MCF 10A (cell line): ENCODE results near the gene FKBP2. TPM values are rescaled to one million over a fixed set of nuclear protein-coding genes. Genes with fewer than 3 reads are reported as not detected.

Experiments used
- BruUV-seq: library from RNA; stranded (reverse); fragments of 400-500 nt; replicated peaks from 2 replicates; lab custom pipeline; 2021; lab: Mats Ljungman, UMichigan
- CTCF ChIA-PET: fragments of 300-600 bp; sonication (Branson Sonifier 250); formaldehyde crosslinking; extraction: SDS; loops from one replicate; lab custom pipeline; 2021; ENCODE audit warnings: antibody characterized with exemption, inconsistent platforms; lab: Yijun Ruan, JAX
- POLR2A ChIA-PET: fragments of 300-600, 350-650 bp; sonication (Branson Sonifier 250); formaldehyde crosslinking; extraction: SDS; loops from one replicate; lab custom pipeline; 2020; ENCODE audit warnings: antibody characterized with exemption, inconsistent platforms; lab: Yijun Ruan, JAX
- DNase-seq: peaks from one replicate; pipeline ENCODE4 v3.0.0-alpha.2; 2018; ENCODE audit not compliant: unreplicated experiment
- H3K27ac Mint-ChIP-seq: one replicate; pipeline ENCODE4 v1.8.0; 2022; ENCODE audit warnings: mild to moderate bottlenecking, low read depth, mixed read lengths; ENCODE audit not compliant: unreplicated experiment
- H3K27me3 Mint-ChIP-seq: one replicate; pipeline ENCODE4 v1.8.0; 2022; ENCODE audit warnings: mixed read lengths; ENCODE audit not compliant: insufficient read depth, unreplicated experiment
- H3K36me3 Mint-ChIP-seq: one replicate; pipeline ENCODE4 v1.8.0; 2022; ENCODE audit warnings: mild to moderate bottlenecking, moderate library complexity, mixed read lengths; ENCODE audit not compliant: insufficient read depth, unreplicated experiment
- H3K4me1 Mint-ChIP-seq: one replicate; pipeline ENCODE4 v1.8.0; 2022; ENCODE audit warnings: mixed read lengths; ENCODE audit not compliant: insufficient read depth, unreplicated experiment
- H3K4me3 Mint-ChIP-seq: one replicate; pipeline ENCODE4 v1.8.0; 2022; ENCODE audit warnings: mild to moderate bottlenecking, moderate library complexity, mixed read lengths; ENCODE audit not compliant: unreplicated experiment
- H3K9me3 Mint-ChIP-seq: one replicate; pipeline ENCODE4 v1.8.0; 2022; ENCODE audit warnings: mixed read lengths; ENCODE audit not compliant: unreplicated experiment
- intact Hi-C: fragments of 100-400 bp; cut with micrococcal nuclease; formaldehyde crosslinking; loops from 2 replicates; pipeline ENCODE4 v1.14.1; 2022
- total RNA-seq: library from RNA; stranded (reverse); gene quantifications from 2 replicates; pipeline ENCODE4 v1.2.3, GENCODE V29; 2022
- TF ChIP-seq, protein P1 (sequence below): fragments of 200-600 bp; IDR thresholded peaks from one replicate; pipeline ENCODE4 v1.8.0; 2022; ENCODE audit warnings: antibody characterized with exemption, mild to moderate bottlenecking; ENCODE audit not compliant: unreplicated experiment

FKBP2 gene
- total RNA-seq, 1 experiment from 2014 or later = 86.0 TPM

DNA sequence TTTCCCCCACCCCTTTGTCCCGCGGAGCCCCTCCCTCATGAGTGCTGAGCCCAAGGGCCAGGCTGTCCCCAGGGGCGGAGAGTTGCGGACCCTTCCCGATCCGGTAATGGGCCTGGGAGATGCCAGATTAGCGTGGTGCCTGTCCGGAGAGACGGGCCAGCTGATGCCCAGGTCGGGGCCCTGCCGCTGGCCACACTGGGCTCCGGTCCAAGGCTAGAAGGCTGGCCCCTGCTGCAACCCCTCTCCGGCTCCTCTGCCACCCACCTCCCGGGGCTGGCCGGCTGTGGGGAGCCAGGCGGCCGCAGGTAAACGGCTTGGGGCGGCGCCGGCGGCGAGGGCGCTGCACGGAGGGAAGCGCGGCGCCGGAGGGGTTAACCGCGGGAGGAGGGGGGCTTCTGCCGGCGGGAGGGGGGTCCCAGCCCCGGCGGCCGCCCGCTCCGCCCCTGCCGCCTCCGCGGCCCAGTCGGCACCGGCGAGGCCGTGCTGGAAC, 50.4 kb downstream of the FKBP2 start, which contains the start of gene KCNK4:
Gene KCNK4, plus strand, starts transcription at position 41 of the 490 bp plus-strand sequence. CDS start 1,717 bp downstream, outside the sequence.
- Mint-ChIP-seq H3K4me3 (no peak within 1 kb of the TSS), H3K27ac (no peak within 1 kb of the TSS), H3K4me1 (peaks cover 14% of the 10 kb centered on the region), H3K9me3 (no peaks in the 10 kb centered on the region), H3K27me3 (peaks cover 11% of the 10 kb centered on the region), H3K36me3 (peaks cover 9% of the 10 kb centered on the region)
- BruUV-seq = no TSS peak
- ChIA-PET CTCF (no interaction called here), POLR2A (no interaction called here)
- DNase-seq = no peak
- intact Hi-C loops = no loop called here
- TF ChIP-seq, protein P1, sequence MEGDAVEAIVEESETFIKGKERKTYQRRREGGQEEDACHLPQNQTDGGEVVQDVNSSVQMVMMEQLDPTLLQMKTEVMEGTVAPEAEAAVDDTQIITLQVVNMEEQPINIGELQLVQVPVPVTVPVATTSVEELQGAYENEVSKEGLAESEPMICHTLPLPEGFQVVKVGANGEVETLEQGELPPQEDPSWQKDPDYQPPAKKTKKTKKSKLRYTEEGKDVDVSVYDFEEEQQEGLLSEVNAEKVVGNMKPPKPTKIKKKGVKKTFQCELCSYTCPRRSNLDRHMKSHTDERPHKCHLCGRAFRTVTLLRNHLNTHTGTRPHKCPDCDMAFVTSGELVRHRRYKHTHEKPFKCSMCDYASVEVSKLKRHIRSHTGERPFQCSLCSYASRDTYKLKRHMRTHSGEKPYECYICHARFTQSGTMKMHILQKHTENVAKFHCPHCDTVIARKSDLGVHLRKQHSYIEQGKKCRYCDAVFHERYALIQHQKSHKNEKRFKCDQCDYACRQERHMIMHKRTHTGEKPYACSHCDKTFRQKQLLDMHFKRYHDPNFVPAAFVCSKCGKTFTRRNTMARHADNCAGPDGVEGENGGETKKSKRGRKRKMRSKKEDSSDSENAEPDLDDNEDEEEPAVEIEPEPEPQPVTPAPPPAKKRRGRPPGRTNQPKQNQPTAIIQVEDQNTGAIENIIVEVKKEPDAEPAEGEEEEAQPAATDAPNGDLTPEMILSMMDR = no peak

DNA sequence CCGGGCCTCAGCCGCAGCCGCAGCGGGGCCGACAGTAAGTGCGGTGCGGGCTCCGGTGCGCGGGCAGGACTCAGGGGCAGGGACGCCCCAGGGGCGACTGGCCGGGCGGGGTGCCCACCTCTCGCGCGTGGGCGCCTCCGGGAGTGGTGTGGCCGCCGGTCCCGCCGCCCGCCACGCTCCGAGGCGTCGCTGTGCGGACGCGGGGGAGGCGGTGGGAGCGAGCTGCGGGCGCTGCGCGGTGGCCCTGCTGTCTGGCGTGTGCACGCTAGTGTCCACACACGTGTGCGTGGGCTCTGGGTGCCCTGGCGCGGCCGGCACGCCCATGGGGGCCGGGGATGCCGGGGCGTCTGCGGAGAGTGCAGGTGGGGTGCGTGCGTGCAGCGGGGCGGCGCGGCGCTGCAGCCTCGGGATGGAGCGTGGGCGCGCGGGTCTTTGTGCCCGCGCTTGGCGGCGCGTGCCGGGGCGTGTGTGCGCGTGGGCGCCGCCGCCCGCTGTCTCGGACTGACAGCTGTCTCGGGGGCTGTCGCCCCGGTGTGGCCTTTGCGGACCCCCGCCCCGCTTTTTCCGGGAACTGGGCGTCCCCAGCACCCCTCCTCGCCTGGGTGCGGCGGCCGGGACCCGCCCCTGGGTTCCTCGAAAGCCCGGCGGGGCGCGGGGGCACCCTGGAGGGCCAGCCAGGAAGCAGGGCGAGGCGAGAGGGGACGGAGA, 51.0 kb downstream of the FKBP2 start:
- H3K4me1 Mint-ChIP-seq = peaks cover 11% of the 10 kb centered on the region
- ChIA-PET CTCF (interaction anchor here (0.6 to 1.9 kb wide), 3 partner anchors 9 to 63 kb away, joined by 3 to 14 read pairs (median 4); no protein-coding TSS in a partner anchor), POLR2A (no interaction called here)
- H3K36me3 Mint-ChIP-seq = peaks cover 6% of the 10 kb centered on the region
- no TSS peak for BruUV-seq
- no peak for DNase-seq
- intact Hi-C loops = no loop called here
- H3K27me3 Mint-ChIP-seq = peaks cover 11% of the 10 kb centered on the region
- no peaks in the 10 kb centered on the region for H3K9me3 Mint-ChIP-seq
- no peak overlapping the region for H3K4me3 Mint-ChIP-seq
- H3K27ac Mint-ChIP-seq = no peak overlapping the region
- TF ChIP-seq, protein P1 = no peak

DNA sequence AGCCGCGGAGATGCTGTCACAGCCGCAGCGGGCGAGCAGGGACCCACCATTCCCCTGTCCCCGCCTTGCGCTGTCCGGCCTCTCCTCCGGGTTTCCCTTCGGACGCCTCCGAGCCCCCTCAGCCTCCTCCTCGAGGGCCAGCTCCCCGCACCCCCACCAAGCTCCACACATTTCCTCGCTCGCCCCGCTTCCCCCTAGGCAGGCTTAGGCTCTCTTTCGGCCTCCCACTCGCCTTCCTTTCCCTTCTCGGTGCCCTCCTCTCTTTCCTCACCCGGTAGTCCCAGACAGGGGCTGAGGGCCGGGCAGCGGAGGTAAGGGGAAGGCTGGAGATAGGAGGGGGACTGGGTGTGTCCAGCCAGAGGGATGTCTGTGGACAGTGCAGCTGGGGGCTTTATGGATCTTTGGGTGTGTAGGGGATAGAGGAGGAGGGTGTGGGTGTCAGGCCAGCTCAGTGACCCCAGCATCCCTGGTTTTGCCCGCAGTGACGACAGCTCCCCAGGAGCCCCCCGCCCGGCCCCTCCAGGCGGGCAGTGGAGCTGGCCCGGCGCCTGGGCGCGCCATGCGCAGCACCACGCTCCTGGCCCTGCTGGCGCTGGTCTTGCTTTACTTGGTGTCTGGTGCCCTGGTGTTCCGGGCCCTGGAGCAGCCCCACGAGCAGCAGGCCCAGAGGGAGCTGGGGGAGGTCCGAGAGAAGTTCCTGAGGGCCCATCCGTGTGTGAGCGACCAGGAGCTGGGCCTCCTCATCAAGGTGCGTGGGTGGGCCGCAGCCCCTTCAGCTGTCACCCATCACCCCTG, 51.8 kb downstream of the FKBP2 start:
- BruUV-seq = no TSS peak
- POLR2A ChIA-PET = interaction anchor here (0.6 kb wide), 1 partner anchor 25 kb away, joined by 4 read pairs; the partner anchor contains the start of gene TRMT112
- CTCF ChIA-PET = interaction anchor here (0.6 to 1.9 kb wide), 4 partner anchors 9 to 62 kb away, joined by 3 to 14 read pairs (median 6); no protein-coding TSS in a partner anchor

More for the DNA sequence above, 51.8 kb downstream of the FKBP2 start:
- no peak for DNase-seq
- intact Hi-C loops = no loop called here
- Mint-ChIP-seq H3K9me3 (no peaks in the 10 kb centered on the region), H3K27me3 (peaks cover 11% of the 10 kb centered on the region), H3K4me3 (no peak overlapping the region), H3K36me3 (peaks cover 6% of the 10 kb centered on the region), H3K4me1 (peaks cover 10% of the 10 kb centered on the region), H3K27ac (no peak overlapping the region)
- TF ChIP-seq, protein P1 = no peak

Other genes with a start within 250 kb of the FKBP2 start
- 2.7 and 7.0 TPM in 2 replicates for gene FLRT1, start 205.2 kb upstream of the FKBP2 start, total RNA-seq
- 15.1 and 15.7 TPM in 2 replicates for gene MACROD1, start 75.0 kb upstream of the FKBP2 start, total RNA-seq
- 161 and 171 TPM in 2 replicates for gene STIP1, start 54.9 kb upstream of the FKBP2 start, total RNA-seq
- gene FERMT3, start 34.4 kb upstream of the FKBP2 start, total RNA-seq = 0.44 and 1.0 TPM in 2 replicates
- gene TRPT1, start 14.9 kb upstream of the FKBP2 start, total RNA-seq = 27.0 and 31.3 TPM in 2 replicates
- 51.0 and 73.6 TPM in 2 replicates for gene NUDT22, start 14.8 kb upstream of the FKBP2 start, total RNA-seq
- 19.5 and 27.0 TPM in 2 replicates for gene DNAJC4, start 10.5 kb upstream of the FKBP2 start, total RNA-seq
- gene VEGFB, start 6.5 kb upstream of the FKBP2 start, total RNA-seq = 46.0 and 60.3 TPM in 2 replicates
- gene PPP1R14B, start 5.8 kb downstream of the FKBP2 start, total RNA-seq = 583 and 684 TPM in 2 replicates
- 34.6 and 39.0 TPM in 2 replicates for gene PLCB3, start 10.4 kb downstream of the FKBP2 start, total RNA-seq
- gene BAD, start 43.6 kb downstream of the FKBP2 start, total RNA-seq = 67.4 and 79.7 TPM in 2 replicates
- 36.0 and 49.5 TPM in 2 replicates for gene GPR137, start 44.8 kb downstream of the FKBP2 start, total RNA-seq
- not detected in 2 replicates for gene KCNK4, start 50.2 kb downstream of the FKBP2 start, total RNA-seq
- gene CATSPERZ, start 59.3 kb downstream of the FKBP2 start, total RNA-seq = 0.68 TPM in 1 of 2 replicates, not detected in the other
- gene ESRRA, start 64.4 kb downstream of the FKBP2 start, total RNA-seq = 52.0 and 63.4 TPM in 2 replicates
- gene TRMT112, start 76.5 kb downstream of the FKBP2 start, total RNA-seq = 284 and 354 TPM in 2 replicates
- gene PRDX5, start 77.0 kb downstream of the FKBP2 start, total RNA-seq = 274 and 302 TPM in 2 replicates
- gene CCDC88B, start 99.1 kb downstream of the FKBP2 start, total RNA-seq = 4.2 and 6.0 TPM in 2 replicates
- gene RPS6KA4, start 118.1 kb downstream of the FKBP2 start, total RNA-seq = 42.5 and 46.5 TPM in 2 replicates